PC-9 (cell line): ENCODE data around the gene FCGBP. TPM values are rescaled to one million over a fixed set of nuclear protein-coding genes. Genes with fewer than 3 reads are reported as not detected.

ENCODE experiments used
- BruUV-seq: library from RNA; stranded (reverse); fragments of 400-500 nt; replicated peaks from 2 replicates; lab custom pipeline; 2021; lab: Mats Ljungman, UMichigan
- CTCF ChIA-PET: fragments of 300-600 bp; sonication (Branson Sonifier 250); formaldehyde crosslinking; loops from one replicate; lab custom pipeline; 2022; ENCODE audit warnings: antibody characterized with exemption; lab: Charles Lee
- POLR2A ChIA-PET: fragments of 300-600 bp; sonication (Branson Sonifier 250); formaldehyde crosslinking; loops from one replicate; lab custom pipeline; 2022; ENCODE audit warnings: antibody characterized with exemption; ENCODE audit not compliant: unreplicated experiment; lab: Charles Lee
- DNase-seq, 2 experiments: peaks; one replicate each; pipeline versions ENCODE4 v3.0.0 to v3.0.0-alpha.2; 2015 to 2022; ENCODE audit warnings: mixed read lengths in 1 of 2
- H2AFZ ChIP-seq: fragments of 200-600 bp; sonication (generic); 2 replicates; pipeline ENCODE4 v1.8.1; 2017; ENCODE audit warnings: antibody characterized with exemption
- H3F3A ChIP-seq: fragments of 200-600 bp; sonication (generic); 2 replicates; pipeline ENCODE4 v1.8.1; 2017; ENCODE audit warnings: antibody characterized with exemption, mild to moderate bottlenecking, low read depth; ENCODE audit not compliant: insufficient read depth
- H3K27ac ChIP-seq: fragments of 200-600 bp; sonication (generic); 2 replicates; pipeline ENCODE4 v1.6.1; 2016; ENCODE audit warnings: mixed run types
- H3K27me3 ChIP-seq: fragments of 200-600 bp; sonication (generic); 2 replicates; pipeline ENCODE4 v1.6.1; 2016; ENCODE audit warnings: low read depth, mixed run types; ENCODE audit not compliant: insufficient read depth
- H3K36me3 ChIP-seq: fragments of 200-600 bp; sonication (generic); 2 replicates; pipeline ENCODE4 v1.6.1; 2016; ENCODE audit warnings: low read depth, mixed run types
- H3K4me1 ChIP-seq: fragments of 200-600 bp; sonication (generic); replicated peaks from 2 replicates; pipeline ENCODE4 v1.6.1; 2016; ENCODE audit warnings: mixed run types; ENCODE audit not compliant: insufficient read depth
- H3K4me2 ChIP-seq: fragments of 200-600 bp; sonication (generic); 2 replicates; pipeline ENCODE4 v1.6.1; 2017; ENCODE audit warnings: mixed run types
- H3K4me3 ChIP-seq: fragments of 200-600 bp; sonication (generic); 2 replicates; pipeline ENCODE4 v1.6.1; 2016; ENCODE audit warnings: mixed run types
- H3K79me2 ChIP-seq: fragments of 200-600 bp; sonication (generic); 2 replicates; pipeline ENCODE4 v1.6.1; 2017; ENCODE audit warnings: low read depth, mixed run types
- H3K9me2 ChIP-seq: fragments of 200-600 bp; sonication (generic); 2 replicates; pipeline ENCODE4 v1.8.1; 2017; ENCODE audit warnings: mild to moderate bottlenecking; ENCODE audit not compliant: insufficient read depth
- H3K9me3 ChIP-seq: fragments of 200-600 bp; sonication (generic); 2 replicates; pipeline ENCODE4 v1.8.1; 2016; ENCODE audit warnings: low read depth; ENCODE audit not compliant: insufficient read depth
- H4K20me1 ChIP-seq: fragments of 200-600 bp; sonication (generic); 2 replicates; pipeline ENCODE4 v1.8.1; 2017; ENCODE audit not compliant: insufficient read depth
- CTCF ChIP-seq: fragments of 200-600 bp; sonication (generic); conservative IDR thresholded peaks from 2 replicates; pipeline ENCODE4 v1.6.1; 2017; ENCODE audit warnings: mixed run types, antibody characterized with exemption, mild to moderate bottlenecking, moderate library complexity
- EZH2 ChIP-seq: fragments of 200-600 bp; sonication (generic); IDR thresholded peaks from 2 replicates; pipeline ENCODE4 v1.8.0; 2017; ENCODE audit warnings: antibody characterized with exemption, low read depth
- intact Hi-C: fragments of 100-400 bp; cut with micrococcal nuclease; formaldehyde crosslinking; loops from one replicate; pipeline ENCODE4 v1.10.0; 2022; ENCODE audit not compliant: unreplicated experiment
- total RNA-seq: library from RNA; stranded (reverse); gene quantifications from 2 replicates; pipeline ENCODE4 v1.2.3, GENCODE V29; 2021

Gene FCGBP
- total RNA-seq, 1 experiment from 2014 or later, result 5.8 TPM

GRCh38 chr19:39927524-39928356, 6.7 kb downstream of the FCGBP start:
- H3K4me3 ChIP-seq, result no peak overlapping the region
- no peaks in the 10 kb centered on the region for H3K9me2 ChIP-seq
- H2AFZ ChIP-seq, result no peak overlapping the region
- intact Hi-C loops, result no loop called here
- CTCF ChIA-PET, result no interaction called here
- TF ChIP-seq EZH2 (no peak), CTCF (no peak)
- H3K9me3 ChIP-seq, result no peaks in the 10 kb centered on the region
- no peaks in the 10 kb centered on the region for H3K36me3 ChIP-seq
- no peaks in the 10 kb centered on the region for H3K27me3 ChIP-seq
- H3K4me2 ChIP-seq, result no peak overlapping the region
- H3K27ac ChIP-seq, result no peak overlapping the region
- no TSS peak for BruUV-seq
- H3F3A ChIP-seq, result no peaks in the 10 kb centered on the region
- peaks cover 9% of the 10 kb centered on the region; the same call in 1 of the 2 replicates for H3K4me1 ChIP-seq
- no peaks in the 10 kb centered on the region for H3K79me2 ChIP-seq
- POLR2A ChIA-PET, result no interaction called here
- no peaks in the 10 kb centered on the region for H4K20me1 ChIP-seq
- DNase-seq, result no peak

GRCh38 chr19:39927076-39927475, 7.4 kb downstream of the FCGBP start:
- Histone ChIP-seq H3K79me2 (no peaks in the 10 kb centered on the region), H3F3A (no peaks in the 10 kb centered on the region), H3K4me1 (peaks cover 9% of the 10 kb centered on the region; the same call in 1 of the 2 replicates), H3K27me3 (no peaks in the 10 kb centered on the region), H3K36me3 (no peaks in the 10 kb centered on the region), H2AFZ (no peak overlapping the region), H3K27ac (no peak overlapping the region), H4K20me1 (no peaks in the 10 kb centered on the region), H3K9me3 (no peaks in the 10 kb centered on the region), H3K4me3 (no peak overlapping the region), H3K9me2 (no peaks in the 10 kb centered on the region), H3K4me2 (no peak overlapping the region)
- no peak for DNase-seq
- BruUV-seq, result no TSS peak
- CTCF ChIA-PET, result no interaction called here
- TF ChIP-seq CTCF (no peak), EZH2 (no peak)
- intact Hi-C loops, result no loop called here
- POLR2A ChIA-PET, result no interaction called here

DNA sequence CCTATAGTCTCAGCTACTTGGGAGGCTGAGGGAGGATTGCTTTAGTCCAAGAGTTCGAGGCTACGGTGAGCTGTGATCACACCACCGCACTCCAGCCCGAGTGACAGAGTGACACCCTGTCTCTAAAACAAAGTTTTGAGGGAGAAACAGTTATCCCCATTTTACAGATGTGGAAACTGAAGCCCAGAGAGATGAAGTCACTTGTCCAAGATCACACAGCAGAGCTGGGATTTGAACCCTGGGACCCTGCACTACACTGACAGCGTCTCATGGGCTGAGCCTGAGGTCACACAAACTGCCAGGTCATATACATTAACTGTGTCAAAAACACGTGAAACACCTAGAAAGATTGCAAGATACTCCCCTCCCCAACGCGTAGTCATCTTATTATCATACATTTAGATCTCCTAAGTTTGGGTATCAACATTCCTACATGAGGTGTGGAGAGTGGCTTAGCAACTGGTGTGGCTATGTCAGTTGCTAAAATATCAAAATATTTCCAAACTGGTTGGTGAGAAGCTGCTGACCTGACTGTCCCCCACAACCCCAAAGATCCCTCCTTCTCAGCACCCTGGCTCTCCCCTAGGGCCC, 8.2 kb downstream of the FCGBP start:
- BruUV-seq, result no TSS peak
- no peak overlapping the region for H2AFZ ChIP-seq
- H3K79me2 ChIP-seq, result no peaks in the 10 kb centered on the region
- no peak overlapping the region for H3K4me3 ChIP-seq
- CTCF ChIA-PET, result no interaction called here
- no peaks in the 10 kb centered on the region for H3K27me3 ChIP-seq
- POLR2A ChIA-PET, result no interaction called here
- no peaks in the 10 kb centered on the region for H3K36me3 ChIP-seq
- no peaks in the 10 kb centered on the region for H3K9me3 ChIP-seq
- peaks cover 9% of the 10 kb centered on the region; the same call in 1 of the 2 replicates for H3K4me1 ChIP-seq
- H3K27ac ChIP-seq, result no peak overlapping the region
- no peaks in the 10 kb centered on the region for H3K9me2 ChIP-seq
- intact Hi-C loops, result no loop called here
- peak; percentile 5 to 77 for DNase-seq
- peak overlapping the region; percentile 23; the same call in 1 of the 2 replicates for H3K4me2 ChIP-seq
- H4K20me1 ChIP-seq, result no peaks in the 10 kb centered on the region
- TF ChIP-seq EZH2, result no peak
- H3F3A ChIP-seq, result no peaks in the 10 kb centered on the region
